SK-N-SH treated with all-trans-retinoic acid at 6 μM for 48 hours (cell line): ENCODE results near the gene AP2A2.

Source experiments
- ATAC-seq: fragments of 200-7000 bp; cut with Tn5 transposase; 3 replicates; pipeline ENCODE4 v1.9.1; 2020; ENCODE audit warnings: mild to moderate bottlenecking, moderate library complexity
- ARNTL ChIP-seq: fragments of 450-650 bp; formaldehyde crosslinking; IDR thresholded peaks from 2 replicates; pipeline ENCODE4 v1.5.0; 2020; ENCODE audit warnings: low read depth, mild to moderate bottlenecking, moderate library complexity, borderline replicate concordance
- BACH2 ChIP-seq: fragments of 250-450 bp; sonication (Bioruptor Pico); IDR thresholded peaks from 2 replicates; pipeline ENCODE4 v1.9.0; 2021; ENCODE audit warnings: mild to moderate bottlenecking, borderline replicate concordance
- ESRRG ChIP-seq: fragments of 250-450 bp; sonication (Bioruptor Pico); IDR thresholded peaks from 2 replicates; pipeline ENCODE4 v1.6.1; 2021; ENCODE audit warnings: mild to moderate bottlenecking
- GLIS3 ChIP-seq: fragments of 250-450 bp; sonication (Bioruptor Pico); IDR thresholded peaks from 2 replicates; pipeline ENCODE4 v1.5.0; 2020; ENCODE audit warnings: mild to moderate bottlenecking, moderate library complexity
- OSR1 ChIP-seq: fragments of 250-450 bp; sonication (Bioruptor Pico); IDR thresholded peaks from 2 replicates; pipeline ENCODE4 v1.8.0; 2022; ENCODE audit warnings: moderate library complexity, mild to moderate bottlenecking, inconsistent platforms
- RARB ChIP-seq: fragments of 250-450 bp; sonication (Bioruptor Pico); IDR thresholded peaks from 2 replicates; pipeline ENCODE4 v1.8.0; 2021; ENCODE audit warnings: mild to moderate bottlenecking, moderate library complexity
- TCF4 ChIP-seq: fragments of 250-450 bp; sonication (Bioruptor Pico); IDR thresholded peaks from 2 replicates; pipeline ENCODE4 v1.8.0; 2021; ENCODE audit warnings: mild to moderate bottlenecking, moderate library complexity, borderline replicate concordance
- TOX ChIP-seq: fragments of 250-450 bp; sonication (Bioruptor Pico); IDR thresholded peaks from 2 replicates; pipeline ENCODE4 v1.8.0; 2021; ENCODE audit warnings: mild to moderate bottlenecking, moderate library complexity, borderline replicate concordance
- ZC3H10 ChIP-seq: fragments of 250-450 bp; sonication (Bioruptor Pico); IDR thresholded peaks from 2 replicates; pipeline ENCODE4 v1.5.1; 2021; ENCODE audit warnings: mild to moderate bottlenecking, moderate library complexity
- ZFP3 ChIP-seq: fragments of 250-450 bp; sonication (Bioruptor Pico); IDR thresholded peaks from 2 replicates; pipeline ENCODE4 v1.5.0; 2020; ENCODE audit warnings: mild to moderate bottlenecking, moderate library complexity
- ZFP30 ChIP-seq: fragments of 450-650 bp; formaldehyde crosslinking; IDR thresholded peaks from 2 replicates; pipeline ENCODE4 v1.5.0; 2022; ENCODE audit warnings: mild to moderate bottlenecking, moderate library complexity
- ZNF565 ChIP-seq: fragments of 450-650 bp; formaldehyde crosslinking; conservative IDR thresholded peaks from 2 replicates; pipeline ENCODE4 v1.5.0; 2020; ENCODE audit warnings: low read depth, mild to moderate bottlenecking, moderate library complexity
- ZNF70 ChIP-seq: fragments of 450-650 bp; formaldehyde crosslinking; IDR thresholded peaks from 2 replicates; pipeline ENCODE4 v1.5.0; 2020; ENCODE audit warnings: mild to moderate bottlenecking, moderate library complexity
- ZNF8 ChIP-seq: fragments of 450-650 bp; formaldehyde crosslinking; IDR thresholded peaks from 2 replicates; pipeline ENCODE4 v1.5.0; 2020; ENCODE audit warnings: mild to moderate bottlenecking, moderate library complexity
- TF ChIP-seq, protein P1 (sequence below): fragments of 250-450 bp; sonication (Bioruptor Pico); IDR thresholded peaks from 2 replicates; pipeline ENCODE4 v1.5.1; 2021; ENCODE audit warnings: mild to moderate bottlenecking, moderate library complexity
- TF ChIP-seq, protein P2 (sequence below): fragments of 250-450 bp; sonication (Bioruptor Pico); IDR thresholded peaks from 2 replicates; pipeline ENCODE4 v1.5.1; 2020; ENCODE audit warnings: low read depth, mild to moderate bottlenecking, moderate library complexity
- TF ChIP-seq, protein P3 (sequence below): fragments of 250-450 bp; sonication (Bioruptor Pico); IDR thresholded peaks from 2 replicates; pipeline ENCODE4 v1.8.0; 2021; ENCODE audit warnings: low read depth, mild to moderate bottlenecking, moderate library complexity, borderline replicate concordance
- TF ChIP-seq, protein P4 (sequence below): fragments of 250-450 bp; sonication (Bioruptor Pico); IDR thresholded peaks from 2 replicates; pipeline ENCODE4 v1.8.0; 2020; ENCODE audit warnings: mild to moderate bottlenecking, moderate library complexity, borderline replicate concordance

The AP2A2 gene

DNA sequence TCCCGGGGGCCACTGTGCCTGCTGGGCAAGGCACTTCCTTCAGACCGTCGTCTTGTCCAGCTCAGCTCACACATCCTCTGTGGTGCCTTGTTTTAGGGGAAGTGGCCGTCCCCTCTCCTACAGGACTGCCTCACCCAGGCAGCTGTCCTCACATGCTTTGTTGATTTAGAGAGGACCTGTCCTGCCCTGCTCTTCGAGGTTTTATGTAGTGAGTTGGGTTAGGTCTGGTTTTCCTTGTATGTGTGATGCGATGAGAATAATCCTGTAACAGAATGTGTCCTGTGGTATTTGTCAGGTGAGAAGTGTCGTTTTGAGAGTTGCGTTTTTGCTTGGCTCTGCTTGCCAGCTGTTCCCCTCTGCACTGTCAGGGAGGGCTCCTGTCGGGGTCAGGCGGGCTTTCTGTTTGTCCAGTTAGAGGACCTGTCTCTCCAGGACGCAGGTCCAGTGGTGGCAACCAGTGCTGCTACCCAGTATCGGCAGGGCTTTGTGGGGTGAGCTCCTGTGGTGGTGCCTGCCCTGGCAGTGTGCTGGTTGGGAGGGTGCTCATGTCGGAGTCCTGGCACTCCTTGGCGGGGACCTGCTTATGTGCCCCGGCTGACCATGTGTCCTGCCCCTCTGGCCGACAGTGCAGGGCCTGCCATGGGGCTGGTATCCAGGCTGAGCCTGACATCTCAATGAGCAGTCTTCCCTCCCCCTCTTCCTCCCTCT is 69.5 kb downstream of the AP2A2 start (continued):
- TF ChIP-seq ZNF8 (CRISPR knock-in tag), result no peak
- TF ChIP-seq ZFP3 (CRISPR knock-in tag), result no peak
- TF ChIP-seq TOX (CRISPR knock-in tag), result no peak
- TF ChIP-seq, all 23 proteins: peak for 0

DNA sequence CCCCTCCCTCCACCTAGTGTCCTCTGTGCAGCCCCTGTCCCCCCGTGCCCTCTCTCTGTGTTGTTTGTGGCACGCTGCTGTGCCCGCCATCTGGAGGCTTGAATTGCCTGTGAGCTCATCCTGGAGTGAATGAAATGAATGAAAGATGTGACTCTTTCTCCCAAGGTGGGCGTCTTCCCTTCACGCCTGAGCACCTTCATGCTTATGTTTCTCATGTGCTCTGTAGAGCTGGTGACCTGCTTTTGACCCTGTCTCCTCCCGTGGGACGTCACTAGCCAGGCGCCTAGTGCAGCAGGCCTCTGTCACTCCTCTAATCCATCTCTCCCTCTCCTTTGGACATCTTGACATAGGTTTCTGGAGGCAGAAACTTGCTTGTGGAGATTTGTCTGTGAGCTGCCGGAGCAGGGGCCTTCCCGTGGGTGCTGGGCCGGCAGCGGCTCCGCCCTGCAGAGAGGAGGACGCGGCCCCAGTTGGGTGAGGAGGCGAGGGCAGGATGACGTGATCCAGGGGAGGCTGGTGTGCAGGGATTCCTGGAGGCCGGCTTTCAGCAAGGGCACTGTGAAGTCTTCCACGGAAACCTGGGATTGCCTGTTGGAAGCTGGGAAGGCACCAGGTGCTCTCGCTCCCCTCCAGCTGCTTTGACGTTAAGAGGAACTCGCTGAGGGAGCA is 70.2 kb downstream of the AP2A2 start:
- TF ChIP-seq, protein P1, sequence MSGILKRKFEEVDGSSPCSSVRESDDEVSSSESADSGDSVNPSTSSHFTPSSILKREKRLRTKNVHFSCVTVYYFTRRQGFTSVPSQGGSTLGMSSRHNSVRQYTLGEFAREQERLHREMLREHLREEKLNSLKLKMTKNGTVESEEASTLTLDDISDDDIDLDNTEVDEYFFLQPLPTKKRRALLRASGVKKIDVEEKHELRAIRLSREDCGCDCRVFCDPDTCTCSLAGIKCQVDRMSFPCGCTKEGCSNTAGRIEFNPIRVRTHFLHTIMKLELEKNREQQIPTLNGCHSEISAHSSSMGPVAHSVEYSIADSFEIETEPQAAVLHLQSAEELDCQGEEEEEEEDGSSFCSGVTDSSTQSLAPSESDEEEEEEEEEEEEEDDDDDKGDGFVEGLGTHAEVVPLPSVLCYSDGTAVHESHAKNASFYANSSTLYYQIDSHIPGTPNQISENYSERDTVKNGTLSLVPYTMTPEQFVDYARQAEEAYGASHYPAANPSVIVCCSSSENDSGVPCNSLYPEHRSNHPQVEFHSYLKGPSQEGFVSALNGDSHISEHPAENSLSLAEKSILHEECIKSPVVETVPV (CRISPR knock-in tag), result no peak
- TF ChIP-seq, protein P2, sequence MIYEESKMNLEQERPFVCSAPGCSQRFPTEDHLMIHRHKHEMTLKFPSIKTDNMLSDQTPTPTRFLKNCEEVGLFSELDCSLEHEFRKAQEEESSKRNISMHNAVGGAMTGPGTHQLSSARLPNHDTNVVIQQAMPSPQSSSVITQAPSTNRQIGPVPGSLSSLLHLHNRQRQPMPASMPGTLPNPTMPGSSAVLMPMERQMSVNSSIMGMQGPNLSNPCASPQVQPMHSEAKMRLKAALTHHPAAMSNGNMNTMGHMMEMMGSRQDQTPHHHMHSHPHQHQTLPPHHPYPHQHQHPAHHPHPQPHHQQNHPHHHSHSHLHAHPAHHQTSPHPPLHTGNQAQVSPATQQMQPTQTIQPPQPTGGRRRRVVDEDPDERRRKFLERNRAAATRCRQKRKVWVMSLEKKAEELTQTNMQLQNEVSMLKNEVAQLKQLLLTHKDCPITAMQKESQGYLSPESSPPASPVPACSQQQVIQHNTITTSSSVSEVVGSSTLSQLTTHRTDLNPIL (CRISPR knock-in tag), result no peak
- TF ChIP-seq GLIS3 (CRISPR knock-in tag) (no peak), ZNF565 (CRISPR knock-in tag) (no peak), OSR1 (no peak), ZFP30 (CRISPR knock-in tag) (no peak), ZC3H10 (CRISPR knock-in tag) (no peak), ARNTL (no peak)
- TF ChIP-seq, protein P3, sequence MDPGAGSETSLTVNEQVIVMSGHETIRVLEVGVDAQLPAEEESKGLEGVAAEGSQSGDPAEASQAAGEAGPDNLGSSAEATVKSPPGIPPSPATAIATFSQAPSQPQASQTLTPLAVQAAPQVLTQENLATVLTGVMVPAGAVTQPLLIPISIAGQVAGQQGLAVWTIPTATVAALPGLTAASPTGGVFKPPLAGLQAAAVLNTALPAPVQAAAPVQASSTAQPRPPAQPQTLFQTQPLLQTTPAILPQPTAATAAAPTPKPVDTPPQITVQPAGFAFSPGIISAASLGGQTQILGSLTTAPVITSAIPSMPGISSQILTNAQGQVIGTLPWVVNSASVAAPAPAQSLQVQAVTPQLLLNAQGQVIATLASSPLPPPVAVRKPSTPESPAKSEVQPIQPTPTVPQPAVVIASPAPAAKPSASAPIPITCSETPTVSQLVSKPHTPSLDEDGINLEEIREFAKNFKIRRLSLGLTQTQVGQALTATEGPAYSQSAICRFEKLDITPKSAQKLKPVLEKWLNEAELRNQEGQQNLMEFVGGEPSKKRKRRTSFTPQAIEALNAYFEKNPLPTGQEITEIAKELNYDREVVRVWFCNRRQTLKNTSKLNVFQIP (CRISPR knock-in tag), result no peak
- no peak for ATAC-seq

DNA sequence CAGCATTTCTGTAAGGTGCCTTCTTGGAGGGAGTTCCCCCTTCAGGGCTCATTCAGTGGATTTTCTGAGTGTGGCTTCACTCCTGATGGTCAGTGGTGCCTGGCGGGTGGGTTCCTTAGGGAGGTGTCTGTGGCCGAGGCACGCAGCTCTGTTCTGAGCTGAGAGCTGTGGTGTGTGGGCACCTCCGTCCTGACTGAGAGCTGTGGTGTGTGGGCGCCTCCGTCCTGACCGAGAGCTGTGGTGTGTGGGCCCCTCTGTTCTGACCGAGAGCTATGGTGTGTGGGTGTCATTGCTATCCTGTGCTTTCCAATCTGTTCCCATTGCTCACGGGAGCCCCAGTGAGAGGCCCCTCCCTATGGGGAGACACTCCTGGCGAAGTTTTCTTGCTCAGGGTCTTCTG is 71.0 kb downstream of the AP2A2 start:
- TF ChIP-seq, protein P4, sequence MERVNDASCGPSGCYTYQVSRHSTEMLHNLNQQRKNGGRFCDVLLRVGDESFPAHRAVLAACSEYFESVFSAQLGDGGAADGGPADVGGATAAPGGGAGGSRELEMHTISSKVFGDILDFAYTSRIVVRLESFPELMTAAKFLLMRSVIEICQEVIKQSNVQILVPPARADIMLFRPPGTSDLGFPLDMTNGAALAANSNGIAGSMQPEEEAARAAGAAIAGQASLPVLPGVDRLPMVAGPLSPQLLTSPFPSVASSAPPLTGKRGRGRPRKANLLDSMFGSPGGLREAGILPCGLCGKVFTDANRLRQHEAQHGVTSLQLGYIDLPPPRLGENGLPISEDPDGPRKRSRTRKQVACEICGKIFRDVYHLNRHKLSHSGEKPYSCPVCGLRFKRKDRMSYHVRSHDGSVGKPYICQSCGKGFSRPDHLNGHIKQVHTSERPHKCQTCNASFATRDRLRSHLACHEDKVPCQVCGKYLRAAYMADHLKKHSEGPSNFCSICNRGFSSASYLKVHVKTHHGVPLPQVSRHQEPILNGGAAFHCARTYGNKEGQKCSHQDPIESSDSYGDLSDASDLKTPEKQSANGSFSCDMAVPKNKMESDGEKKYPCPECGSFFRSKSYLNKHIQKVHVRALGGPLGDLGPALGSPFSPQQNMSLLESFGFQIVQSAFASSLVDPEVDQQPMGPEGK (CRISPR knock-in tag), result no peak
- TF ChIP-seq ARNTL, result no peak
- TF ChIP-seq, protein P1 (CRISPR knock-in tag), result no peak
- no peak for ATAC-seq

DNA sequence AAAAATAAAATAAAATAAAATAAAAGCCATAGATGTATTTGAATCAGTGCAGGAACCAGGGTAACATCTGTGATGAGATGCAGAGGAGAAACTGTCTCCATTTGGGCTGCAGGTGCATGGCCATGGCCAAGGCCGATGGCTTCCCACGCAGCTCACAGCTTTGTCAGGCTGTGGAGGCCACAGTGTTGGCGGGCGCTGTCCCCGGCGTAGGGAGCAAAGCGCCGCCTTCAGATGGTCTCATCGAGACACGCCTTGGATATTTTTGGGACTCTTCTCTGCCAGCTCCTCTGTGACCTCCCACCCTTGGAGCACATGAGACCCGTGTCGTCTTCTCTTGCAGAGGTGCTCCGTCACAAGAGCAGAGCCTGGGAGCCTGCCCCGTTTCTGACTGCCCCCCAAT is 72.2 kb downstream of the AP2A2 start:
- TF ChIP-seq ESRRG (CRISPR knock-in tag) (no peak), OSR1 (no peak), ZFP30 (CRISPR knock-in tag) (no peak), ZFP3 (CRISPR knock-in tag) (no peak), ZNF8 (CRISPR knock-in tag) (no peak), BACH2 (CRISPR knock-in tag) (no peak), ZNF70 (CRISPR knock-in tag) (no peak), GLIS3 (CRISPR knock-in tag) (no peak), RARB (CRISPR knock-in tag) (no peak), ZC3H10 (CRISPR knock-in tag) (no peak), TCF4 (CRISPR knock-in tag) (no peak)
- TF ChIP-seq, protein P1 (CRISPR knock-in tag), result no peak
- TF ChIP-seq, protein P4 (CRISPR knock-in tag), result no peak
- TF ChIP-seq, protein P2 (CRISPR knock-in tag), result no peak
- ATAC-seq, result no peak
